Breast epithelium (tissue), 3 donors: ENCODE measurements around the gene PNPLA7.

Source experiments
- CTCF ChIP-seq, 3 donors: fragments of 450-650 bp; IDR thresholded peaks; one replicate each; pipeline ENCODE4 v1.5.1; 2016 to 2017; ENCODE audit warnings: antibody characterized with exemption in 3 of 3, mild to moderate bottlenecking in 3 of 3, moderate library complexity in 3 of 3
- POLR2A ChIP-seq: fragments of 450-650 bp; IDR thresholded peaks from one replicate; pipeline ENCODE4 v1.6.1; 2016; ENCODE audit warnings: antibody characterized with exemption, mild to moderate bottlenecking, moderate library complexity
- POLR2AphosphoS5 ChIP-seq, 3 donors: sonication (generic); formaldehyde crosslinking; IDR thresholded peaks; one replicate each; pipeline ENCODE4 v1.6.1; 2017; ENCODE audit warnings: antibody characterized with exemption in 3 of 3

GRCh38 chr9:137490532-137491186 lies 59.5 kb downstream of the PNPLA7 start:
- no peak for TF ChIP-seq CTCF (IDR thresholded peaks at IDR 0.05)
- no peak for TF ChIP-seq POLR2A
- TF ChIP-seq POLR2AphosphoS5 (IDR thresholded peaks at IDR 0.05), result no peak
